Suppressor macrophage treated with lipopolysaccharide for 4 hours (primary cell): ENCODE measurements around the gene IL21R.
A peak's percentile ranks its signal among the peaks of the same experiment; 100 is the strongest.
"Not testable (repeated sequence)": the region's sequence is repeated elsewhere in the genome, so short reads cannot be mapped to it uniquely, and the experiment has no call there.

ENCODE experiments used
- DNase-seq: peaks from one replicate; pipeline ENCODE4 v3.0.0-alpha.2; 2020

Gene IL21R

DNA sequence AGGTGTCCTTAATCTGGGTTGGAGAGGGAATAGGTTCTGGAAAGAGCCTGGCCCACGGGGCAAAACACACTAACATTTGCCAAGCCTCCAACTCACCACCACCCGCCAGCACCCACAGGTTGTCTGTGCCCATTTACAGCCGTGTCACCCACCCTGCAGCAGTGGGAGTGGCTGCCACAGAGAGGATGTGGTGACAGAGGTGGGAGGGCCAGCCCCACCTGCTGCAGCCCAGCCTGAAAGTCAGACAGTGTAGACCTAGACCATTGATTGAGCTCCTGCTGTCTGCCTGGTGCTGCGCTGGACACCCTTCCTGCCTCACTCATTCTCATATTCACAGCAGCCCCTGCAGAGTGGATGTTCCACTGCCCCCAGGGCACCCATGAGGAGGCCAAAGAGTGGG, 44.7 kb downstream of the IL21R start:
- no peak for DNase-seq

DNA sequence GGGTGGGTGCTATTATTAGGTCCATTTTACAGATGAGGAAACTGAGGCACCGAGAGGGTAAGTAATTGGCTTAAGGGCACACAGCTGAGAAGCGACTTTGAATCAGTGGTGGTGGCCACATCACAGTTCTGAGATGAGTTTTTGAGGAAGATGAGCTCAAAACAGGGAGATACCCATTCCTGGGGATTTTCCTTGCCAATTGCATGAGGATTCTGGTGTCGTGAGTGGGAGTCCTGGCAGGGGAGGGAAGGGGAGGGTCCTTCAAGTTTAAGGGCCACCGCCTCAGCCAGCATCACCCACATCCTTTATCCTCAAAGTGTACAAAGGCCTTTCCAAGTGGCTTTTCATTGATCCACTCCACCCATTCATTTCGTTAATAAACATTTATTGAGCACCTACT, 45.3 kb downstream of the IL21R start:
- DNase-seq, result peak; percentile 35

- DNase-seq, result no peak
These were observed 46.8 kb downstream of the IL21R start for GRCh38 chr16:27448532-27449433.

DNA sequence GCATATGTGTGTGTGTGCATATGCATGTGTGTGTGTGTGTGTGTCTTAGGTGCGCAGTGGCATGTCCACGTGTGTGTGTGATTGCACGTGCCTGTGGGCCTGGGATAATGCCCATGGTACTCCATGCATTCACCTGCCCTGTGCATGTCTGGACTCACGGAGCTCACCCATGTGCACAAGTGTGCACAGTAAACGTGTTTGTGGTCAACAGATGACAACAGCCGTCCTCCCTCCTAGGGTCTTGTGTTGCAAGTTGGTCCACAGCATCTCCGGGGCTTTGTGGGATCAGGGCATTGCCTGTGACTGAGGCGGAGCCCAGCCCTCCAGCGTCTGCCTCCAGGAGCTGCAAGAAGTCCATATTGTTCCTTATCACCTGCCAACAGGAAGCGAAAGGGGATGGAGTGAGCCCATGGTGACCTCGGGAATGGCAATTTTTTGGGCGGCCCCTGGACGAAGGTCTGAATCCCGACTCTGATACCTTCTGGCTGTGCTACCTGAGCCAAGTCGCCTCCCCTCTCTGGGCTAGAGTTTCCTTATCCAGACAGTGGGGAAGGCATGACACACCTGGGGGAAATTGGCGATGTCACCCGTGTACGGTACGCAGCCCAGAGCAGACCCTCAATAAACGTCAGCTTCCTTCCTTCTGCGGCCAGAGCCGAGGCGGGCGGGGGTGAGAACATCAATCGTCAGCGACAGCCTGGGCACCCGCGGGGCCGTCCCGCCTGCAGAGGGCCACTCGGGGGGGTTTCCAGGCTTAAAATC, 47.6 kb downstream of the IL21R start:
- DNase-seq, result peak; percentile 84

GRCh38 chr16:27450196-27450549, 48.2 kb downstream of the IL21R start:
- DNase-seq, result no peak

- DNase-seq, result no peak
These were observed 50.9 kb downstream of the IL21R start for GRCh38 chr16:27452569-27453493.

GRCh38 chr16:27453494-27453825, 51.5 kb downstream of the IL21R start:
- no peak for DNase-seq

DNA sequence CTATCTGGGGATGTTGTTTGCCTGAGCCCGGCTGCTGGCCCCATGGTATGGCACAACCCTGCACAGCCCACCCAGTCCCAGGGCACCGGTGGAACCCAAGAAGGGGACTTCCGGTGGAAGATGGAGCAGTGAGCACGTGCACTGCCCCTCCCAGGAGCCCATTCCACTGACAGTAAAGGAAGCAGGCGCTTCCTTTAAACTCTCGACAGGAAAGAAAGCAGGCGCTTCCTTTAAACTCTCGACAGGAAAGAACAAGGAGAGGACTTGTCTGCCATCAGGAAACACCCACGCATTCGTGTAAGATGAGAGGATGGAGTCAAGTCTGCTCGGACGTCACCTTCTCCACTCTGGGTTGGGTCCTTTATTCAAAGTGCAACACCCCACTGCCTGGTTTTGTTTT, 53.7 kb downstream of the IL21R start:
- peak; percentile 65 for DNase-seq

DNA sequence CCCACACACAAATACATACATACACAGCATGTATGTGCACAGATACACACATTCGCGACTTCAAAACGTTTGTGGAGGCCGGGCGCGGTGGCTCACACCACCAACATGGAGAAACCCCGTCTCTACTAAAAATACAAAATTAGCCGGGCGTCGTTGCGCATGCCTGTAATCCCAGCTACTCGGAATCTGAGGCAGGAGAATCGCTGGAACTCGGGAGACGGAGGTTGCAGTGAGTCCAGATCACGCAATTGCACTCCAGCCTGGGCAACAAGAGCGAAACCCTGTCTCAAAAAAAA, 55.6 kb downstream of the IL21R start:
- DNase-seq, result not testable (repeated sequence)

DNA sequence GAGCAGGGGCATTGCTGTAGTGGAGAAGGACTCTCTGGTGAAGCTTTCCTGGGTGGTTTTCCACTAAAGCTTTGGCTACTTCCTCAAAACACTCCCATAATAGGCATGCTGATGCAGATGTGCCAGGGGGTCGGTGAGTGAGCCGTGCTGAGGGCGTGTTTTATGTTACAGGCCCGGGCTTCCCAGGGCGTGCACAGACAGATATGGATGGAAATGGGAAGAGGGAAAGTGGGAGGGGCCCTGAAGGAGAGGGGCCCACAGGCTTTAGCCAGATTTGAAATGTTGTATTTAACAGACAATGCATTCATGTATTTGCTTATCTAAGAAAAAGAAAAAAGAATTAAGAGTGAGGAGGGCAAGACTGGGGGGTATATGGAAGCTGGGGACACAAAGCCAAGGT, 56.3 kb downstream of the IL21R start:
- DNase-seq, result peak; percentile 32

DNA sequence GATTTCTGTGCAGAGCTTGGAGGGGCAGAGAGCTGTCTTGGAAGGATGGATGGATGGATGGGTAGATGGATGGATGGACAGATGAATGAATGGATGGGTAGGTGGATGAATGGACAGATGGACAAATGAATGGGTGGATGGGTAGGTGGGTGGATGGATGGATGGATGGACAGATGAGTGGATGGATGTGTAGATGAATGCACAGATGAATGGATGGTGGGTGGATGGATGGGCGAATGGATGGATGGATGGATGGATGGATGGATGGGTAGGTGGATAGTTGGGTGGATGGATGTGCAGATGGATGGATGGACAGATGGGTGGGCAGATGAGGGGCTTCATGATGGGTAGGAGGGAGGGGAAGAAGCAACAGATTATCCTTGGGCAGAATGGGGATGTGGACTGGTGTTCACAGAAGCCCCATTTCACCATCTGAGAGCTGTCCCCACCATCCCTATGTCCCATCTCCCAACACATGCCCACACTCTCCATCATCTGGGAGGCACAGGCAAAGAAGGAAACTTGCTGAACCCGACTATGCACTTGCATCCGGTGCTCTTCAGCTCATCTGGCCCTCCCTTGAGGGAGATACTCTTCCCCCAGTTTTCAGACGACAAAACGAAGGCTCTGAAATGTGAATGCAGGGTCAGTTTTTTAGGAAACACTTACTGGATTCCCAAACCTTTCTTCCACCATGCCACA, 57.2 kb downstream of the IL21R start:
- DNase-seq, result no peak

DNA sequence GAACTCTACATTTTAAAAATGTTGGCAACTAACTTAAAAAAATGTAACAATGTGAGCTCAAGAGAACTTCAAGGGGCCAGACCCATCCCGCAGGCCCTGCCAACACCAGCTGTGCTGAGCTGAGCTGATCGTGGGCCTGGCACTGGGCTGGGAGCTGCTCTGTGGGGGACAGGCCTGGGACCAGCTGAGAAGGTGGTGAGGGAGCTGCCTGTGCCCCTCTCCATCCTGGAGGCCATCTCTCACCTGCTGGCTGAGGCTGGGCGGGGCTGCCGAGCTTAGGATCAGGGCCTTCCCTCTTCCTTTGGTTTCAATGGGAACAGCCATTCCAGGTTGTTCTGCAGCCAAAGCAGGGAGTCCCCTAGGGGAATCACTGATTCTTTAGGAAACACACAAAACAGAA, 58.2 kb downstream of the IL21R start:
- no peak for DNase-seq

DNA sequence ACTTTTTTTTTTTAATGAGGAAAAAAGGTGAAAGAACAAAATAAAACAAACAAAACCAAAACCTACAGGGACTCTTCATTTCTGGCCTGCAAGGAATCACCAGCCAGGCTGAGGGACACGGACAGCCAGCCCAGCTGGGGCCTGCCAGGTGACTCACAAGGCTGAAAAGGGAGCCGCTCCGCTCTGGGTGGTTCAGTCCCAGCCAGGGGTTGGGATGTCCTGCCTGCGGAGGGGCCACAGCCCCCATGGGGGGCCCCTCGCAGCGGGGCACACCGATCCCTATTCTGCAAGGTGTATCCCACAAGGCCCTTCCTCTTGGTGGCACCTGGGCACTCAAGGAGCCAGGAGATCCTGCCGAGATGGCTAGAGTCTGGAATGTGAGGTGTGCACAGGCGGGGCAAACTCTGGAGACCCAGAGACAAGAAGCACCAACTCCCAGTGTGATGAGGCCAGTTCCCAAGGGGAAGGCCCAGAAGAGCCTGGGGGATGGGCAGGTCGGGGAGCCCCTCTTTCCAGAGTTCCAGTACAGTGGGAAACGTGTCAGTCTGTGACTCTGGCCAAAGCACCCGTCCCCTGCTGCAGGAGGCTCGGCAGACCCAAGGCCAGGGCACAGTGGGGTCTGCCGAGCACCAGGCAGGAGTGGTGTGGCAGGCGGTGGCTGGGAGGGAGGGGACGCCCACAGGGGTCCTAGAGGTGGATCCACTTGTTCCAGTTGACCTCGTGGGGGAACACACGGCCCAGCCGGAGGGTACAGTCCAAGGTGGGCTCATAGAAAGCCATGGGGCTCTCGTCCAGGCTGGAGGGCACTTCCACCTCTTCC, 58.9 kb downstream of the IL21R start:
- no peak for DNase-seq

GRCh38 chr16:27461483-27462171, 59.7 kb downstream of the IL21R start:
- DNase-seq, result no peak

- DNase-seq, result no peak
These were observed 60.3 kb downstream of the IL21R start for GRCh38 chr16:27462200-27462845.

- no peak for DNase-seq
These were observed 61.1 kb downstream of the IL21R start for GRCh38 chr16:27462846-27463682.

- no peak for DNase-seq
These were observed 62.0 kb downstream of the IL21R start for GRCh38 chr16:27463741-27464591.

DNA sequence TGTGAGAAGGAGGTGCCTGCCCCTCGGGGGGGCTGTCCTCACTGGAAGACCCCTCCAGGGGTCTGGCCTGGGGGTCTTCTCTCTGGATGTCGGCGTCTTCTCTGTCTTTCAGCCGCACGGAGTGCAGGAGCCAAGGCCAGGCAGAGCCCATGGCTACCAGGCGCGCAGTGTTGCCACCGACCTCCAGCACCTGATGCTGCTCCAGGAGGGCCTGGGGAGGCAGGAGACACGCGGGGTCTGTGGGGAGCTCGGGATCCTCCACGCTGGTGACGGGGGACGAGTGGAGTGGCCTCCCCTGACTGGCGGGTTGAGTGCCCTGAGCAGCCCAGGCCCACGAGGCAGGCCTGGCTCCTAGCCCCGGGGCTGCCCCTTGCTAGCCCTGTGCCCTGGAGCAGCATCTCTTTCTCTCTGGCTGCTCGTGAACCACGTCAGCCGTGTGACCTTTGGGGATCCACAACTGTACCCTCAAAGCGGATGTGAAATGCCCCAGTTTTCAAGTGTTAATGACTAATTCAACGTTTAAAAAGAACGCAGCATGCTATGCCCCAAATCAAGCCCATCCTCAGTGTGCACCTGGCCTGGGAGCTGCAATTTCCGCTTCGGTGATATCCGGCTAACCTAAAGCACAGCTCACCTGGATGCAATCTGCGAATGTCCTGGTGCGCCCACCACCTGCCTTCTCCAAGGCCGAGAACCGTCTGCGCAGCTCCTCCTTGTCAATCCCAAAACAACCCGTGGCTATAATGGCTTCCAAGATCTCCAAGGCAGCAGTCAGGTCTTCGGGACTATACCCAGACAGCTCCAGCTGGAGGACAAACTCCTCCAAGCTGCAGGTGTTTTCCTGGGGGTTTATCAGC, 62.9 kb downstream of the IL21R start:
- no peak for DNase-seq
